ENCODE data around the gene RIOK2.

GRCh38 chr5:97135868-97136267 lies 47.2 kb downstream of the RIOK2 start:
- TF ChIP-seq POLR2AphosphoS5 (IDR thresholded peaks at IDR 0.05) (no peak), CTCF (IDR thresholded peaks at IDR 0.05) (no peak)
